HG02678 (cell line): ENCODE data around the gene SPAST.
A peak's percentile ranks its signal among the peaks of the same experiment; 100 is the strongest.
"Not testable (repeated sequence)": the region's sequence is repeated elsewhere in the genome, so short reads cannot be mapped to it uniquely, and the experiment has no call there.

Experiments used
- ATAC-seq: cut with Tn5 transposase; IDR thresholded peaks from one replicate; pipeline ENCODE4 v1.9.1; 2021; ENCODE audit warnings: mild to moderate bottlenecking, moderate library complexity; ENCODE audit not compliant: unreplicated experiment

SPAST gene

GRCh38 chr2:32124660-32125059 lies 61.3 kb downstream of the SPAST start:
- ATAC-seq = no peak

- no peak for ATAC-seq
These were observed 65.3 kb downstream of the SPAST start for GRCh38 chr2:32128636-32129035.

DNA sequence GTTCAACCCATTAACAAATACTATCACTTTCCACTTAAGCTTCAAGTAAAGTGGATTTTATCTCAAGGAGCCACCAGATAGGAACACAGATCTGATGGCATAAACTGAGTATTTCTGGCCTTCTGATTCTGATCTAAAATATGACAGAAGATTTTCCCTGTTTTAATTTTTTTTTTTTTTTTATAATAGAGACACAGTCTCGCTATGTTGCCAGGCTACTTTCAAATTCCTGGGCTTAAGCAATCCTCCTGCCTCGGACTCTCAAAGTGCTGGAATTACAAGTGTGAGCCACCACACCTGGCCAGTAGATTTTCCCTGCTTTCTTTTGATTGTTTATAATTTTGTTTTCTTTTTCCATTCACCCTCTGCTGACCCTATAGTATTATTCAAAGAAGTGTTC lies 65.7 kb downstream of the SPAST start:
- no peak for ATAC-seq

DNA sequence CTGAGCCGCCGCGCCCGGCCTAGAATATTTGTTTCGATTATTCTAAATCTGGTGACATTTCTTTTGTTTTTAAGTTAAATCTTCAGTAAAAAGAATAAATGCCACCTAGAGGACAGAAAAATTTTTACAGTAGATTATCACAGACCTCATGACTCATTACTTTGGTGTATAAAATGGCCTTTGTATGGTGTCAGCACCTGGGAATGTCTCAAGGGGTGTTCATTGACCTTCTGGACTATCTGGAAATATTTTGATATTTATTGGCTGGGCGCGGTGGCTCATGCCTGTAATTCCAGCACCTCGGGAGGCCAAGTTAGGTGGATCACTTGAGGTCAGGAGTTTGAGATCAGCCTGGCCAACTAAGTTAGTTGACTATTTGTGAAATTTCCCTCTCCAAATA lies 72.1 kb downstream of the SPAST start:
- ATAC-seq = no peak

DNA sequence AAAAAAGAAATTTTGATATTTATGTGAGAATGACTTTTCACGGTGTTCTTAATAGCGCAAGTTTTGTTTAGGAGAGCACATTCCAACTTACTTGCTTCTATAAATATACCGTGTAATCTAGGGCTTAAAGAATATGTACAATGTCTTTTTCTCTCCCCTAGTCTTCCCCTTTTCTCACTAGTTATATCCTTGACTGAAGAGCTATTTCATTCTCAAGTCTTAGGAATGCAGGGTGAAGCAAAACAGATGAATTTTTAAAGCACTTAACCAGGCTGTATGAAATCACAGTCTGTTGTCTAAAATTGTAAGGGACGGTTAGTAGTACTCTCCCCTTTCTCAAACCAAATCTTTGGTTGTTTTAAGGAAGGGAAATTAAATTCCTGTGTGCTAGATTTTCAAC lies 72.7 kb downstream of the SPAST start:
- no peak for ATAC-seq

DNA sequence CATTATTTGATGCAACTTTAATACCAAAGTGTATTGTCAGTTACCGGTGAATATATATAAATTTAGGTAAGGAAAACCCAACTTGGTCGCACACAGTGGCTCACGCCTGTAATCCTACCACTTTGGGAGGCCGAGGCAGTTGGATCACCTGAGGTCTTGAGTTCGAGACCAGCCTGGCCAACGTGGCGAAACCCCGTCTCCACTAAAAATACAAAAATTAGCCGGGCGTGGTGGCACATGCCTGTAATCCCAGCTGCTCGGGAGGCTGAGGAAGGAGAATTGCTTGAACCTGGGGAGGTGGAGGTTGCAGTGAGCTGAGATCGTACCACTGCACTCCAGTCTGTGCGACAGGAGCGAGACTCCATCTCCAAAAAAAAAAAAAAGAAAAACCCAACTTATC lies 88.2 kb downstream of the SPAST start:
- ATAC-seq = not testable (repeated sequence)

- ATAC-seq = no peak
These were observed 96.3 kb downstream of the SPAST start for GRCh38 chr2:32159678-32160077.

DNA sequence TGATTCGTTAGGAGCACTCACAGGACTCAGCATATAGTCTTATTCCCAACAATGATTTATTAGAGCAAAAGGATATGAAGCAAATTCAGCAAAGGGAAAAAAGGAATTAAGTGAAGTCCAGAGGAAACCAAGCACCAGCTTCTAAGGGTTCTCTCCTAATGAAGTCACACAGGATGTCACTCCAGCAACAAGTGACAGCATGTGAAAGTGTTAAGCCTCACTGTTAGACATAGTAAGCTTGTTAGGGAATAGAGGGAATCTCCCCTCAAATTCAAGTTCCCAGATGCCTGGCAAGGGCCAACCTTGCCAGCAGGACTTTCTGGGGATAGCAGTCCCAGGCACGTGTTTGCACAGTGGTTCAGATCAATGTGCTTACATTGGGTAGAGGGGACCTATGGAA lies 97.9 kb downstream of the SPAST start:
- no peak for ATAC-seq

DNA sequence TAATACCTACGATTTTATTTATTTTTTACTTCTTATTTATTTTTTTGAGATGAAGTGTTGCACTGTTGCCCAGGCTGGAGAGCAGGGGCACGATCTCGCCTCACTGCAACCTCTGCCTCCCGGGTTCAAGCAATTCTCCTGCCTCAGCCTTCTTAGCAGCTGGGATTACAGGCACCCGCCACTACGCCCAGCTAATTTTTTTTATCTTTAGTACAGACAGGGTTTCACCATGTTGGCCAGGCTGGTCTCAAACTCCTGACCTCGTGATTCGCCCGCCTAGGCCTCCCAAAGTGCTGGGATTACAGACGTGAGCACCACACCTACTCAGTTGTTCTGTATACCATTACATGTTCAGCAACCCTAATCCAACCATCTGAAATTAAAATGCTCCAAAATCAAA lies 100.9 kb downstream of the SPAST start:
- ATAC-seq = not testable (repeated sequence)

GRCh38 chr2:32165027-32165347 lies 101.6 kb downstream of the SPAST start:
- ATAC-seq = peak; percentile 1

GRCh38 chr2:32166115-32166574 lies 102.8 kb downstream of the SPAST start:
- no peak for ATAC-seq

DNA sequence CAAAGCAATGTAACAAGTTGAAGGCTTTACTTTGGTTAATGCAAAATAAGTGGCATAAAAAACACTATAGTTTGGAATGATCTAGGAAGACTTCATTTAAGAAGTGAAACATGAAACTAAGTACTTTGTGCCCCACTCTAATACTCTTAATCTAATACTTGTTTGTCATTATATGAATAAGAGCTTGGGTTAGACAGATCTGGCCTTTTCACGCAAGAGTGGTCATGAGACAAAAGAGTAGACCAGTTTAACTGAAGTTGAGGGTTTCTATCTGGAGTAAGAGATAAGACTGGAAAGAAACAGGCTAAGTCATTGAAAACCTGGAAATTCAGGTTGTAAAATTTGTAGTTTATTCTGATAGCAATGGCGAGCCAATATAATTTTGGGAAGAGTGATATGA lies 105.2 kb downstream of the SPAST start:
- ATAC-seq = no peak

DNA sequence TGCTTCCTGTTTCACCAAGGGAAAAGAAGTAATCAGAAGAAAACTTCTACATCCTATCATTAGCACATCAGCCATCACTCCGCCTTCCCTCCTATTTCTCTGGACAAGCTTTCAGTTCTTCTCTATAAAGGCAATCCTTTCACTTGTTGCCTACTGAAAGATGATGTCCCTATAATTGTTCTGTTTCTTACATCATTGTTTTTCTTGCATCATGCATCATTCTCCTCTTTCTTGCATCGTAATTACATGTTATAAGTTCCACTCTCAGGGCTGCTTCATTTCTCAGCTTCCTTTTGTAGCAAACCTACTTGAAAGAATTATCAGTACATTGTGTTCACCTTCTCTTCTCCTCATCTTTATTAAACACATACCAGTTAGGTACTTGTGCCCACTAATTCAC lies 109.5 kb downstream of the SPAST start:
- ATAC-seq = no peak

DNA sequence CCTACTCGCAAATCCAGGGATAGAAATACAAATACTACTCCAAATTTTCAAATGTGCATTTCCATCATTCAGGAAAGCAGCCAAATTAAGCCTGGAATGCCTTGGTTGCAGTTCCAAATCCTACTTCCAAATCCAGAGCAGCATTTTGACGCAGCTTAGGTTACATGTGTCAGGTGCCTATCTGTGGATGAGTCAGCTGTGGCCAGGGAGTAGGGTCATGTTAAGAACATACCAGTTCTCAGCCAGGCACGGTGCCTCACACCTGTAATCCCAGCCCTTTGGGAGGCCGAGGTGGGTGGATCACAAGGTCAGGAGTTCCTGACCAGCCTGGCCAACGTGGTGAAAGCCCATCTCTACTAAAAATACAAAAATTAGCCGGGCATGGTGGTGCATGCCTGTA lies 119.3 kb downstream of the SPAST start:
- ATAC-seq = no peak

- no peak for ATAC-seq
These were observed 125.7 kb downstream of the SPAST start for GRCh38 chr2:32189011-32189410.

- ATAC-seq = no peak
These were observed 129.1 kb downstream of the SPAST start for GRCh38 chr2:32192418-32192817.

DNA sequence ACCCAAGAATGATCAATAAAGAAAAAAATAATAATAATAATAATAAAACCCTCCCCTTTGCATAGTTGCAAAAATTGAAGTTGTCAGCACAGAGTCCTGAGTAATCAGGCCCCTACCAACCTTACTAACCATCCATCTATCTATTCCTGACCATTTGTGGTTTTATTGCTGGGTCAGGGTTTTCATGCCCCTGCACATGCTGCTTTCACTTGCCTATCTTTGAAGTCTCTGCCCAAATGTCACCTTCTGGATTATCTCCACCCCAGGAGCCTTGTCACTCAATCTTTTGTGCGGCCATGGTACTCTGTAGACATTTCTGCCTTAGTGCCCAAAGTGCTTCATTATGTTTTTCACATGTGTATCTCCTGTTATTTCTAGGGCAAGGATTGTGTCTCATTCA lies 137.5 kb downstream of the SPAST start:
- ATAC-seq = no peak

DNA sequence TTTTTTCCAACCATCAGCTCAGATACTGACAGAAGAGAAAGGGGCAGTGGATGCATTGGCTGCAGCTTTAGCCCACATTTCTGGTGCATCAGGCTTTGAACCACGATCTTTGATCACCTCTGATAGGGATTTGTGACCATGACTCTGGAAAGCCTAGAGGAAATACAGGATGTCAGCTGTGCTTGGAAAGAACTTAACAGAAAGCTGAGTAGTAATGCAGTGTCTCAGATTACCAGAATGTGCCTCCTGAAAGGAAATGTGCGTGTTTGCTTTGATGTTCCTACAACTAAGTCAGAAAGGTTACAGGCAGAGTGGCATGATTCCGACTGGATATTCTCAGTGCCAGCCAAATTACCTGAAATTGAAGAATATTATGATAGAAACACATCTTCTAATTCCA lies 140.1 kb downstream of the SPAST start:
- not testable (repeated sequence) for ATAC-seq
